Nephron progenitor cell (in vitro differentiated cells): ENCODE results near the gene NUP210.

ENCODE experiments used
- DNase-seq: peaks from one replicate; pipeline ENCODE4 v3.0.0; 2021
- H3K27ac Mint-ChIP-seq: 2 replicates; pipeline ENCODE4 v1.8.0; 2021; ENCODE audit warnings: mild to moderate bottlenecking, moderate library complexity, mixed read lengths
- H3K27me3 Mint-ChIP-seq: 2 replicates; pipeline ENCODE4 v1.8.0; 2021; ENCODE audit warnings: mild to moderate bottlenecking, low read depth, mixed read lengths; ENCODE audit not compliant: poor library complexity
- H3K36me3 Mint-ChIP-seq: 2 replicates; pipeline ENCODE4 v1.8.0; 2021; ENCODE audit warnings: low read depth, mixed read lengths
- H3K4me1 Mint-ChIP-seq: 2 replicates; pipeline ENCODE4 v1.8.0; 2021; ENCODE audit warnings: mixed read lengths
- H3K4me3 Mint-ChIP-seq: 2 replicates; pipeline ENCODE4 v1.8.0; 2021; ENCODE audit warnings: mild to moderate bottlenecking, moderate library complexity, mixed read lengths
- H3K9me3 Mint-ChIP-seq: 2 replicates; pipeline ENCODE4 v1.8.0; 2021; ENCODE audit warnings: mild to moderate bottlenecking, moderate library complexity, mixed read lengths
- CTCF ChIP-seq: fragments of 200-600 bp; sonication (generic); IDR thresholded peaks from 2 replicates; pipeline ENCODE4 v1.5.0; 2021; ENCODE audit warnings: antibody characterized with exemption

Gene NUP210

GRCh38 chr3:13282358-13282985 is 137.7 kb downstream of the NUP210 start:
- Mint-ChIP-seq H3K27me3 (peaks cover 47% of the 10 kb centered on the region), H3K27ac (no peak overlapping the region), H3K4me1 (peaks cover 17% of the 10 kb centered on the region), H3K4me3 (no peak overlapping the region), H3K36me3 (peaks cover 10% of the 10 kb centered on the region), H3K9me3 (peaks cover 38% of the 10 kb centered on the region)
- peak; percentile 55 for DNase-seq
- no peak for TF ChIP-seq CTCF

- peak overlapping the region; percentile 87 for H3K4me3 Mint-ChIP-seq
- no peak overlapping the region for H3K27ac Mint-ChIP-seq
- peaks cover 25% of the 10 kb centered on the region for H3K4me1 Mint-ChIP-seq
- TF ChIP-seq CTCF = no peak
- H3K27me3 Mint-ChIP-seq = peaks cover 48% of the 10 kb centered on the region
- peak; percentile 63 for DNase-seq
- H3K9me3 Mint-ChIP-seq = peaks cover 31% of the 10 kb centered on the region
- H3K36me3 Mint-ChIP-seq = peaks cover 5% of the 10 kb centered on the region
Observed at GRCh38 chr3:13281507-13282357, 138.4 kb downstream of the NUP210 start.

DNA sequence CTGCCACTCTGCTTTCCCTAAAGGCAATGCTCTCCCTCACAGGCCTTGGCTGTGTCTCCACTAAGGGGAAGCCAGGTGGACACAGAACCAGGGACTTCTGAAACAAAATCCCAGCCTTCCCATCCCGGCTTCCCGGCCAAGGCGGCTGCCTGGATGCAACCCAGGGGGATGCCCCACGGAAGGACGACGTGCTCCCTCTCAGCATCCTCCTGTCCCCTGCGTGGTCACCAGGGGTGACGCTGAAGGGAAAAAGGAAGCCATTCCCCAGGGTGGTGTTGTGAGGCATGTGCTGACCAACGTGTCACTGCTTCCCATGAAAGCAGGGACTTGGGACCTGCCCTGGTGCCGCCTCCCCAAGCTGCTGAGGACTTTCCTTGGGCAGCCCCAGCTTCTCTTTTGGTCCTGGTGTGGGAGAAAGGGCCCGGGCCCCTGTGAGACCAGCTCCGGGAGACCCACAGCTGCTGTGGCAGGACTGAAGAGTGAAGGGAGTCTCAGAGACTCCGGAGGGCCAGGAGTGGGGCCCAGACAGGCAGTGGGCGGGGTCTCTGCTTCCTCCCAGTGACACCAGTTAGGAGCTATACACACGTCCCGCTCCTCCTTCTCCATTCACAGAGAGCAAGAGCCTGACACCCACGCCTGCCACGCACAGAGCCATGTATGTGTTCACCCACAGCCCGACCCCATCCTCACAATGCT is 139.2 kb downstream of the NUP210 start:
- Mint-ChIP-seq H3K9me3 (peaks cover 23% of the 10 kb centered on the region), H3K36me3 (no peaks in the 10 kb centered on the region), H3K4me1 (peaks cover 26% of the 10 kb centered on the region), H3K4me3 (peak overlapping the region; percentile 87), H3K27me3 (peaks cover 48% of the 10 kb centered on the region), H3K27ac (no peak overlapping the region)
- TF ChIP-seq CTCF = no peak
- no peak for DNase-seq

DNA sequence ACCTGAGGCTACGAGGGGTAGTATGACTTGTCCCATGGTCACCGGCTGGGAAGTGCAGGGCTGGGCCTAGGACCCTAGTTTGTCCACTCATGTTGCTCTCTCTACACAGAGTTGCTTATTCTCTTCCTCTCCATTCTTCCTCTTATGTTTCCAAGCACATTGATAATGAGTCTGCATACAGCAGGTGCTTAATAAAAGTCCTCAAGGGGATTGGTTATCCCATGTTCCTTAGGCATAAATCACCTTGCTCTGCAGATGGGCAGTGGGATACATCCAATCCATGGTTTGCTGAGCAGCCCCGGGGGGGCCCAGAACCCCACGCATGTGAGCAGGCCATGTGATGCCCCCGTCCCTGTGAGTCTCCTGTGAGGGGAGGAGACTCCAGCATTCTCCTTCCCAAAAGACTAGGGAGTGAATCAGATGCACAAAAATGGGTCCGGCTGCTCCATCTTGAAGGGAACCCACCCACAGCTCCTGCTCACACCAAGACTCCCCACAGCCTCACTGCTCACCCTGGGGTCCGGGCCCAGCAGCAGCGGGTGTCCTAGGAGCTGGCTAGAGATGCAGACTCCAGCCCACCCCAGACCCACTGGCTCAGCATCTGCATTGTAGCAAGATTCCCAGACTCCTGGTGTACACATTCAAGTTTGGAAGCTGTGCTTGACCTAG is 139.9 kb downstream of the NUP210 start:
- Mint-ChIP-seq H3K9me3 (peaks cover 18% of the 10 kb centered on the region), H3K4me1 (peaks cover 31% of the 10 kb centered on the region), H3K4me3 (no peak overlapping the region), H3K27me3 (peaks cover 47% of the 10 kb centered on the region), H3K27ac (no peak overlapping the region), H3K36me3 (no peaks in the 10 kb centered on the region)
- DNase-seq = no peak
- TF ChIP-seq CTCF = no peak

DNA sequence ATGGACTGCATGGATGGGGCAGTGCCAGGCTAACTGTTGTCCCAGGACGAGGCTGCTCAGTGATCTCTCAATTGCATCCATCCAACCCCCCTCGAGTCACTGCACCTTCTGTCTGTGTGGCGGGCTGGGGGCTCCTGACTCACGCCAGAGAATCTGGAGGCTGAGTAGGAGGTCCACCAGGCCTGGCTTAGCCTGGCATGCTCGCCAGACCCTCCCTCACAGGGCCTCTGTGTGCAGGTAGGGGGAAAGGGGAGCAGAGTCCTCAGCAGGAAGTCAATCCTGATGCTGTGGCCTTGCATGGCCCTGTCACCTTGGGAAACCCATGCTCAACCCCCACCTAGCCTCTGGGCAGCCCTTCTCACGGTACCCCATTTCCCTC is 140.6 kb downstream of the NUP210 start:
- TF ChIP-seq CTCF = no peak
- Mint-ChIP-seq H3K36me3 (no peaks in the 10 kb centered on the region), H3K4me3 (no peak overlapping the region), H3K9me3 (peaks cover 14% of the 10 kb centered on the region), H3K27me3 (peaks cover 48% of the 10 kb centered on the region), H3K27ac (no peak overlapping the region), H3K4me1 (peaks cover 32% of the 10 kb centered on the region)
- no peak for DNase-seq
